SU-DHL-6 (cell line): ENCODE measurements around the gene ATIC.

Experiments
- CTCF ChIP-seq: fragments of 200-600 bp; sonication (generic); IDR thresholded peaks from one replicate; pipeline ENCODE4 v1.5.1; 2017; ENCODE audit warnings: antibody characterized with exemption, mild to moderate bottlenecking, low read length, moderate library complexity; ENCODE audit not compliant: insufficient read depth, poor library complexity, severe bottlenecking
- EZH2phosphoT487 ChIP-seq: fragments of 200-600 bp; sonication (generic), shearing (Covaris generic); conservative IDR thresholded peaks from 2 replicates; pipeline ENCODE4 v1.6.1; 2018; ENCODE audit warnings: mild to moderate bottlenecking, antibody characterized with exemption, low read length, moderate library complexity, mixed read lengths

DNA sequence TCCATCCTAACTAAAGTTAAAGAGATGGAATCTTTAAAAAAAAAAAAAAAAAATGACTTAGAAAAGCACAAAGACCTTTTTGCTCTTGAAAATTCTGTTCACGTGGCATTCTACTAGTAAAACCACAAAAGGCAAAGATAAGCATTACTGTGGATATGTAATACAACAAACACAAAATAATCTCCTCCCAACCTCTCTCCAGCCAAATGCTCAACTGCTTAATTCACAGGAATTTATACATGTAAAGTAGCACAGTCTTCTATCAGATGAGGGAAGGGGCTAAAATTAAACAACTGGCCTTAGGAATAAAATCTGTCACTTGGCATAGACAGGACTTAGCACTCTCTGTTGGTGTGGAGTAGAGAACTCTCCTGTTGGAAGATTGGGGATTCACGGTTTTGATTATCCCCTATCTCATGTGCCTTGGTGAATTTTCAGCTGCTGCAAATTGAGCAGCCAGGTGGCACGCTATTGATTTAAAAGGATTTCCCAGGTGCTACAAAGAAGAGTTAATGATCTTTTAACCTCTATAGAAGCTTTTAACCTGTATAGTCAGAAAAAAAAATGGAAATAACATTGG, 57.4 kb downstream of the ATIC start:
- TF ChIP-seq CTCF (no peak), EZH2phosphoT487 (no peak)
